RWPE1 (cell line): ENCODE results near the gene MS4A10.

Experiments used
- CTCF ChIA-PET: fragments of 350-600 bp; sonication (Branson Sonifier 250); formaldehyde crosslinking; extraction: SDS; loops from one replicate; lab custom pipeline; 2021; lab: Yijun Ruan, JAX
- POLR2A ChIA-PET: fragments of 400-600 bp; formaldehyde crosslinking; extraction: SDS; loops from one replicate; lab custom pipeline; 2020; ENCODE audit warnings: antibody characterized with exemption; ENCODE audit not compliant: low non-redundant PET; lab: Yijun Ruan, JAX
- DNase-seq: peaks from one replicate; pipeline ENCODE4 v3.0.0; 2012; ENCODE audit warnings: low spot score
- H3K27ac ChIP-seq: fragments of 450-650 bp; 2 replicates; pipeline ENCODE4 v1.5.1; 2017
- TF ChIP-seq, protein P1 (sequence below): fragments of 450-650 bp; conservative IDR thresholded peaks from 2 replicates; pipeline ENCODE4 v1.5.1; 2017; ENCODE audit warnings: low read depth, mild to moderate bottlenecking

The MS4A10 gene

DNA sequence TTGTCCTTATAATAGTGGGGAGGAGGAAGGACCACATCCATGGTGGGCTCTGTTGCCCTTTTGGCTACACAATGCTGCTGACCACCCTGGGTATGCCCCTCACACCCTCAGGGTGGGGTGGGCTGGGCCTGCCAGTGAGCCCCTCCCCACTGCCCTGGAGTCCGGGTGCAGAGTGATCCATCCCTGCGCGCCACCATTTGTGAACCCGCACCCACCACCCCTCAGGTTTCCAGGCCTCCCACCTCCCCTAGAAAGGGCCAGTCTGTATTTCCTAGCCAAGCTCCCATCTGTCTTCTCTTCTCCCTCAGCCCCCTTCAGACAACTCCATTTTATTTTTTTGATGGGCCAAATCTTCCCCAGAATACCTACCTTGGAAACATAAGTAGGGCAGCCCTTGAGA lies 25.0 kb downstream of the MS4A10 start:
- ChIA-PET CTCF (no interaction called here), POLR2A (no interaction called here)
- TF ChIP-seq, protein P1, sequence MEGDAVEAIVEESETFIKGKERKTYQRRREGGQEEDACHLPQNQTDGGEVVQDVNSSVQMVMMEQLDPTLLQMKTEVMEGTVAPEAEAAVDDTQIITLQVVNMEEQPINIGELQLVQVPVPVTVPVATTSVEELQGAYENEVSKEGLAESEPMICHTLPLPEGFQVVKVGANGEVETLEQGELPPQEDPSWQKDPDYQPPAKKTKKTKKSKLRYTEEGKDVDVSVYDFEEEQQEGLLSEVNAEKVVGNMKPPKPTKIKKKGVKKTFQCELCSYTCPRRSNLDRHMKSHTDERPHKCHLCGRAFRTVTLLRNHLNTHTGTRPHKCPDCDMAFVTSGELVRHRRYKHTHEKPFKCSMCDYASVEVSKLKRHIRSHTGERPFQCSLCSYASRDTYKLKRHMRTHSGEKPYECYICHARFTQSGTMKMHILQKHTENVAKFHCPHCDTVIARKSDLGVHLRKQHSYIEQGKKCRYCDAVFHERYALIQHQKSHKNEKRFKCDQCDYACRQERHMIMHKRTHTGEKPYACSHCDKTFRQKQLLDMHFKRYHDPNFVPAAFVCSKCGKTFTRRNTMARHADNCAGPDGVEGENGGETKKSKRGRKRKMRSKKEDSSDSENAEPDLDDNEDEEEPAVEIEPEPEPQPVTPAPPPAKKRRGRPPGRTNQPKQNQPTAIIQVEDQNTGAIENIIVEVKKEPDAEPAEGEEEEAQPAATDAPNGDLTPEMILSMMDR, result no peak
- DNase-seq, result no peak
- no peak overlapping the region for H3K27ac ChIP-seq

DNA sequence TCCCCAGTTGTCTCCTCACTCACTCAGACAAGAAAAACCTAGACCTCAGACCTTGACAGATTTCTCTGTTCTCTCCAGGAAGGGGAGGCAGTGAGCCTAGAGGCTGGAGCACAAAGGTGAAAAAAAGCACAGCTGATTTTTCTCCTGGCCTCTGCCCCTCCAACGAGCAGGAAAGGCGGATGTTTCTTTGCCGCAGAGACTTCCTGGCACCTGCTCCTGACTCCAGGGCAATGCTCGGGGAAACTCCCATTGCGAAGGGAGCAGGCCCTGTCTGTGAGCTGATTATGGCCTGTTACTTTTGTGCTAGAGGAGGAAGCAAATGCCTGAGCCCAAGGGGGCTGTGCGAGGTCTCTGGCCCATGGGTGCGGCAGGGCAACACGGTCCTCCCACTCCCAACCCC lies 25.4 kb downstream of the MS4A10 start:
- TF ChIP-seq, protein P1, result no peak
- CTCF ChIA-PET, result no interaction called here
- no peak overlapping the region for H3K27ac ChIP-seq
- POLR2A ChIA-PET, result no interaction called here
- no peak for DNase-seq

DNA sequence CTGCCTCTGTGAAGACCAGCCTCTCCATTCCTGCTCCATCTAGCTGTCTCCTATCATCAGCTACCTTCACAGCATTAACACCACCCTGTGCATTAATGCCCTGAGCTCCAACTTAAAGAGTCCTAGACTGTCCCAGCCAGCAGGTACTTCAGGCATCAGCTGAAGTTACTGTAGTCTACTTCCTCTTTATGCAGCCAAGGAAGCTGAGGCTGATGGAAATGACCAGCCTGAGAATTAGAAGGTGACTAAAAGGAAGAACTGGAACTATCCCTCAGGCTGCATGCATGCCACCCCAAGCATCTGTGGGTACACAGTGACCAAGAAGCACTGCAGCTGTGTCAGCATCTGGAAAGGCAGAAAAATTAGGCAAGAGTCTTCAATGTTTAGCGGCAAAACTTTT lies 28.2 kb downstream of the MS4A10 start:
- POLR2A ChIA-PET, result no interaction called here
- CTCF ChIA-PET, result no interaction called here
- no peak for DNase-seq
- TF ChIP-seq, protein P1, result no peak
- no peak overlapping the region for H3K27ac ChIP-seq

DNA sequence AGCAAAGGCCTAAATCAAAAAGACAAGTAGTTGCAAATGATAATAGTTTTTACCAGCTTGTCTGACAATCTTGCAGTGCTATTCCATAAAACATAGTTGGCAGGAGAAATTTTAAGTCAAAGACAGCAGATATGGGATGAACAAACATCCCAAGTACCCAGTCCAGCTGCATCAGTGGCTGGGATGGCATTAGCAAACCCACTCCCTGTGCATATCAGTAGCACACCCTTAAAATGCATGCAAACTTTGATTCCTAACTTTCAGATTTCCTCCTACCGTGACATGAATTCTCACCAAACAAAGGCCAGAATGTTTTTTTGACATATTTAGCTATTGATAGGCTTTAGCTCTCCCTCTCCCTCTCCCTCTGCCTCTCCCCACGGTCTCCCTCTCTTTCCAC lies 29.0 kb downstream of the MS4A10 start:
- TF ChIP-seq, protein P1, result no peak
- POLR2A ChIA-PET, result no interaction called here
- no peak for DNase-seq
- CTCF ChIA-PET, result no interaction called here
- no peak overlapping the region for H3K27ac ChIP-seq

DNA sequence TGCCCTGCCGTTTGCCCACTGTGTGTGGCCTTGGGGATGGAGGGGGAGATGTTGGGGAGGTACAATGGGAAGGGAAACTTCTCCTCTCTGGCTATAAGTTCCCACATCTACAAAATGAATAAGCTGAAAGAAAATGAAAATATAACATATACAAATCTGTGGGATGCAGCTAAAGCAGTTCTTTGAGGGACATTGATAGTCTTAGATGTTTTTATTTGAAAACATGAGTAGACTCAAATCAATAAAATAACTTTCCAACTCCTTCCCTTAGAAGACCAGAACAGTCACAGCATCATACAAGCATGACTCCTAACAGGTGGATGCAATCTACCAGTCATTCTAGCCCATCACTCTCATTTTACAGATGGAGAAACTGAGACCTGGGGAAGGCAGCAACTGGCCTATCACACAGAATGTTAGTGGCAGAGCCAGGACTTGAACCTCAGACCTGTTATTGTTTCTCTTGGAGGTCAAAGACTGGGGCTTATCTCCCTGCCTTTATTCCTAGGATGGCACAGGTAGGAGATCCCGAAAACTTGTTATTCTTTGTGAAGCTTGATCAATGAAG lies 31.5 kb downstream of the MS4A10 start:
- TF ChIP-seq, protein P1, result no peak
- DNase-seq, result no peak
- ChIA-PET CTCF (no interaction called here), POLR2A (no interaction called here)
- H3K27ac ChIP-seq, result no peak overlapping the region

DNA sequence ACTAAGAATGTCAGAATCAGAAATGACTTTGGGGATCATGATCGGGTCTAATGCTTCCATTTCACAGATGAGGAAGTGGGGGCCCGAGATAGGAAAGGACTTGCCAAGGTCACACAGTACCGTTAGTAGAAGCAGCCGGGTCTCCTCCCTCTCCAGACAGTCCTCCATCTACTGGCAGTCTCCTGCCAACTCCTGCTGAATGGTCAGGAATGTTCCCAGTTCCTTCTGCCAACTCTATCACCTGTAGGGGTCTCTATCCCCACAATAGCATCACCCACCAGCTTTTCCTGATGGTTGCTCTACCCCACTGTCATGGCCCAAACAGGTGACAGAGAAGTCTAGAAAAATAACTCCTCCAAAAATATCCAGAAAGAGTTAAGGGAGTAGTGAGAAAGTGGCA lies 32.9 kb downstream of the MS4A10 start:
- TF ChIP-seq, protein P1, result no peak
- CTCF ChIA-PET, result interaction anchor here (0.7 to 1.3 kb wide), 2 partner anchors 13 to 42 kb away, joined by 3 to 4 read pairs; no protein-coding TSS in a partner anchor
- no peak for DNase-seq
- POLR2A ChIA-PET, result no interaction called here
- H3K27ac ChIP-seq, result no peak overlapping the region
